PC-9 (cell line): Measurements from ENCODE around the gene STARD3NL.
"Not testable (repeated sequence)": the region's sequence is repeated elsewhere in the genome, so short reads cannot be mapped to it uniquely, and the experiment has no call there.

Experiments used
- CTCF ChIP-seq: fragments of 200-600 bp; sonication (generic); conservative IDR thresholded peaks from 2 replicates; pipeline ENCODE4 v1.6.1; 2017; ENCODE audit warnings: mixed run types, antibody characterized with exemption, mild to moderate bottlenecking, moderate library complexity
- EZH2 ChIP-seq: fragments of 200-600 bp; sonication (generic); IDR thresholded peaks from 2 replicates; pipeline ENCODE4 v1.8.0; 2017; ENCODE audit warnings: antibody characterized with exemption, low read depth

- not testable (repeated sequence) for TF ChIP-seq EZH2, CTCF
Measured at GRCh38 chr7:38243345-38243744, 65.3 kb downstream of the STARD3NL start.
